Stimulated activated CD4-positive, alpha-beta T cell treated with anti-CD3 and anti-CD28 coated beads, Interleukin-15, amount 100 ng/mL, for 1 hour (primary cell): Measurements from ENCODE around the gene FBXO24.
"Not testable (repeated sequence)": the region's sequence is repeated elsewhere in the genome, so short reads cannot be mapped to it uniquely, and the experiment has no call there.

Source experiments
- DNase-seq, 2 donors: peaks; one replicate each; pipeline ENCODE4 v3.0.0-alpha.2; 2020; ENCODE audit warnings: low read depth in 1 of 2, low spot score in 1 of 2

Gene FBXO24, protein sequence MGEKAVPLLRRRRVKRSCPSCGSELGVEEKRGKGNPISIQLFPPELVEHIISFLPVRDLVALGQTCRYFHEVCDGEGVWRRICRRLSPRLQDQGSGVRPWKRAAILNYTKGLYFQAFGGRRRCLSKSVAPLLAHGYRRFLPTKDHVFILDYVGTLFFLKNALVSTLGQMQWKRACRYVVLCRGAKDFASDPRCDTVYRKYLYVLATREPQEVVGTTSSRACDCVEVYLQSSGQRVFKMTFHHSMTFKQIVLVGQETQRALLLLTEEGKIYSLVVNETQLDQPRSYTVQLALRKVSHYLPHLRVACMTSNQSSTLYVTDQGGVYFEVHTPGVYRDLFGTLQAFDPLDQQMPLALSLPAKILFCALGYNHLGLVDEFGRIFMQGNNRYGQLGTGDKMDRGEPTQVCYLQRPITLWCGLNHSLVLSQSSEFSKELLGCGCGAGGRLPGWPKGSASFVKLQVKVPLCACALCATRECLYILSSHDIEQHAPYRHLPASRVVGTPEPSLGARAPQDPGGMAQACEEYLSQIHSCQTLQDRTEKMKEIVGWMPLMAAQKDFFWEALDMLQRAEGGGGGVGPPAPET

GRCh38 chr7:100586266-100587025 lies at the start of gene FBXO24:
Gene FBXO24 (plus strand): TSS chr7:100586328. CDS start chr7:100586626, 298 bp downstream.
- DNase-seq, result peak; percentile 96 to 98

GRCh38 chr7:100536695-100537094 lies 49.4 kb upstream of the FBXO24 start:
- not testable (repeated sequence) for DNase-seq

- no peak for DNase-seq
These were observed 47.8 kb upstream of the FBXO24 start for GRCh38 chr7:100538348-100538653.

DNA sequence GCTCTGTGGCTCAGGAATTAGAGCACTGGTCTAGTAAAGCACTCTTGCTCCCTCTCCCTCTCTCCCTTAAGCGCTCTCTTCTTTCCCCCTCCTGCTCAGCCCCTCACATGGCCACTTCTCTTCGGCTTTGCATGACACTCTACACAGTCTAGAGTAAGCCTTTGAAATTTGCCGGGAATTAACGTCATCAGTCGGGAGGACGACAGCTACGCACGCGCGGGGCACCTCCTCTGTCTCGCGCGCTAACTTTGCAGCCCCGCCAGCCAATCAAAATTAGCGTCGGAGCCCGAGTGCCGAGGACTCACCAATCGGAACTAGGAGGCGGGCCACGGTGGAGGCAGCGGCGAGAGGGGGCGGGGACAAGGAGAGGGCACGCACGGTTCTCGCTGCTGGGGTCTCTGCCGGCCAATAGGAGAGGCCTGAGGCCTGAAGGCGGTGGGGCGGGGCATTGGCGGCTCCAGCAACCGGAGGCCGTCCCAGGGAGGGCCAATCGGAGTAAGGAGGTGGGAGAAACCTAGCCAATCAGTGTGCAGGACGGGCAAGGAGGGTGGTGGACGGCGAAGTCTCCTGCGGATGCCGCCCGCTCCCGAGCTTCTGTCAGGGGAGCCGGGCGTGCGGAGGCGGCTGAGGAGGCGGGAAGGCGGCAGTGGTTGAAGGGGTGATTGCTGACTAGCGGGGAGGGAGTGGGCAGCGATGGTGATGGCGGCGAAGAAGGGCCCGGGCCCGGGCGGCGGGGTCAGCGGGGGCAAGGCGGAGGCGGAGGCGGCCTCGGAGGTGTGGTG lies 47.3 kb upstream of the FBXO24 start, which contains the start of gene AGFG2:
Gene AGFG2, plus strand, starts transcription at position 550 of the 782 bp plus-strand sequence. Its CDS starts 144 bp downstream, at position 694.
- DNase-seq, result peak; percentile 100

- no peak for DNase-seq
These were observed 46.6 kb upstream of the FBXO24 start for GRCh38 chr7:100539436-100540006.

DNA sequence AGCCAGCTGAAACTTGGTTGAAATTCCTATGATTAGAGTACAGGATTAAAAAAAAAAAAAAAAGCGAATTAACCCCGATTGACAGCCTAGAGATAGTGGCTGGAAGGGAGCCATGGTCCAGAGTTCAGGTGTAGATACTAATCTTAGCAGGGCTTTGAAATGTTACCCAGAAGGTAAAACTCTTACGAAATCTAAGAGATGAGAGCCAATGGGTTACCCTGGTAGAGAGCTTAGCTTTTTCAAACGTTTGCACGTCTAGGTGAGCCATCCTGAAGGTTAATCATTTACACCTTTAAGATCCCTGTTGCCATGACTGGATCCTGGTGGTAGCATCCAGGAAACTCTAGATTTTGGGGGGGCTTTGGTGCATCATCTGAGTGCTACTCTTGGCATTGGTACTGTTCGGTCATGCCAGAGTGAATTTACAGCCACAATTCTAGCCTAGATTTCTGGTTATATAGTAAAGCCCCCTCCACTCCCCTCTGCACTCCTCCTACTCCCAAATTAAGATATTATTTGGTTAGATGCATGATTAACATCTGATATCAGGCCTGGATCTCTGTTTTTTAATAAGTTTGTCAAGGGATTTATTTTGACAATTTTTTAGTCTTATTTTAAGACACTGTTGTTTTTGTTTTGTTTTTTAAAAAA lies 45.9 kb upstream of the FBXO24 start:
- no peak for DNase-seq

DNA sequence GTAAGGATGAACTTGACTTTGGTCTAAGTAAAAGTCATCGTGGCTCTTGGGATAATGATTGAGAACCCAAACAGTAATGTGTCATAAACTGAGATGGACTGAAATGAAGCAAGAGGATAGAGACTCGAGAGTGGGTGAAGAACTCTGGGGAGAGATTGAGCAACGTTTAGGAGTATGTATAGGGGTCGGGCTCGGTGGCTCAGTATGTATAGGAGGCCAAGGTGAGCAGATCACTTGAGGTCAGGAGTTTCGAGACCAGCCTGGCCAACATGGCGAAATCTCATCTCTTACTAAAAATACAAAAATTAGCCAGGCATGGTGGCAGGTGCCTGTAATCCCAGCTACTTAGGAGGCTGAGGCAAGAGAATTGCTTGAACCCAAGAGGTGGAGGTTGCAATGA lies 44.8 kb upstream of the FBXO24 start:
- not testable (repeated sequence) for DNase-seq

DNA sequence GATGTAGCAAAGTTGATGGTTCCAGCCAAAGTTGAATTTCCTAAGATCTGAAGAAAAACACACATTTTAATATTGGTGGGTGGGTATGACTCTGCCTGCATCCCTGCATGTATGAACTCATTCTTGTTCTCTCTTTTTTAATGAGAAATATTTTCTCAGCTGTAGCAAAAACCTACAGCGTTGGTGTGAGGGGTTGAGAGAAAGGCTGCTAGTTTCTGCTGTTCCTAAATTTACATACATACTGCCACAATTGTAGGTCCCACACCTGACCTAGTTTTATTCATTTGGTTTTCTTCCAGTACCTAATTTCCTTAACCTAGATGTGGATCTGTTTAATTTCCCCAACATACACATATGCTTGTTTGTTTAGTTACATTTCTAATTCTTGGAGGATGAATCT lies 42.5 kb upstream of the FBXO24 start:
- no peak for DNase-seq

- no peak for DNase-seq
These were observed 41.7 kb upstream of the FBXO24 start for GRCh38 chr7:100544386-100544785.

DNA sequence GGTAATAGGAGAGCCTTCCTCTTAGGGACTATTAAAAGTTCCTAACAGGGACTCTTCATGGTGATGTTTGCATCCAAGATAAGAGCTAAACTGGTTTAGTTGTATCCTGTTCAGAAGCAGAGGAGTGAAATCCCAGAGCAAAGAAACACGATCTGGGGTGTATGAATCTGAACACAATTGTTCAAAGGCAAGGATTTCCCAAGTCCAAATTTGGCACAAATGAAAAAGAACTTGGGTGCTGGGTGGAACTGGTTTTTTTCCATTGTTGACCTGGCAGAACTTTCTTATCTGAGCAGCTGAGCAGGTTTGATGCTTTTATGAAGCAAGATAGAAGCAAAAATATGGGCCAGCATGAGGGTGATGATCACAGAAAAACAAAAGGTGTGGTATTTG lies 41.2 kb upstream of the FBXO24 start:
- DNase-seq, result no peak

GRCh38 chr7:100545360-100546128 lies 40.6 kb upstream of the FBXO24 start:
- DNase-seq, result no peak

GRCh38 chr7:100546129-100546925 lies 39.8 kb upstream of the FBXO24 start:
- DNase-seq, result no peak

DNA sequence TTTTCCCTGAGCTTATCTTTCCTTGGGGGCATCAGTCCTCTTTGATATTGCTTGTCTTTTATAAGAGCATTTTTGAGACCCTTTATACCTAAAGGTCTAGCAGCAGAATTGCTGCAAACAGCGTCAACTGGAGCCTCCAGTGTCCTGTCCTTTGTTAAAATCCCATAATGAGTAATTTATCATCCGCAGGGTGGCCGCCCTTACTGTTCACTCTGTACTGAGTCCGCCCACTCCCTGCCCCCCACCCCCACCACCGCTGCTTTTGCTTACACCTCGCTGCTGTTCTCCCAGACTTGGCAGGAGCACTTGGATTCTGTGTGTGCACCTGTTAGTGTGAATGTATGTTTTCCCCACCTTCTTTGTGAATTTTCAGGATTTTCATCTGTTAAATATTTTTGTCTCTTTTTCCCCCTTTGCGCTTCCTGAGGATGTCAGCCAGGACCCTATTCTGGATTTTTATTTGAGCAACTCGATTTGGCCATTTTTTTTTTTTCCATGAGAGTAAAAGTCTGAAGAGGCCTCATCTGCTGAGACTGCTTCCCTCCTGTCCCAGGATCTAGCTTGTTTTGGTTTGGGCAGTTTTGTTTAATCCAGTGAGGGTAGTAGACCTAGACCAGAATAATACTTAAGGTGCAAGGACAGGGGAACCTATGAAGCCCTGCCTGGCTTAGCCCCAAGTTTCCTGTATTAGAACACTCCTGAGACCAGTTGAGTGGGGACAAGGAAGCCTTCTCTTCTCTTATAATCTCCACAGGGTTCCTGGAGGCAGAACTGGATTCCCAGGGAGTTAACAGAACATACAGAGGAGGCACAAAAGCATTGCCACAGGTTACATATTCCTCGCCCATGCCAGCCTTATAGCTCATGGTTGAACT lies 39.0 kb upstream of the FBXO24 start:
- DNase-seq, result no peak

- no peak for DNase-seq
These were observed 38.3 kb upstream of the FBXO24 start for GRCh38 chr7:100547872-100548271.

DNA sequence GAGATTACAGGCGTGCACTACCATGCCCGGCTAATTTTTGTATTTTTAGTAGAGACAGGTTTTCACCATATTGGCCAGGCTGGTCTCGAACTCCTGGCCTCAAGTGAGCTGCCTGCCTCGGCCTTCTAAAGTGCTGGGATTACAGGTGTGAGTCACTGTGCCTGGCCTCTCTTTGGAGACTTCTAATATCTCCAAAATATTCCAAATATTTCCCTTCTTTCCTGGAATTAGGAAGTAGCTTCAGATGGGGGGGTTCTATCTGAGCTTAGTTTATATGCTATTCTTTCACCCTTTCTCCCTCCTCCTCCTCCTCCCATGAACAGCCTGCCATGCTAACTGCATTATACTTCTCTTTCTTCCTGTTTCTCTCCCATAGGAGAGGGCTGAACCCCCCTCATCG lies 37.7 kb upstream of the FBXO24 start:
- not testable (repeated sequence) for DNase-seq

DNA sequence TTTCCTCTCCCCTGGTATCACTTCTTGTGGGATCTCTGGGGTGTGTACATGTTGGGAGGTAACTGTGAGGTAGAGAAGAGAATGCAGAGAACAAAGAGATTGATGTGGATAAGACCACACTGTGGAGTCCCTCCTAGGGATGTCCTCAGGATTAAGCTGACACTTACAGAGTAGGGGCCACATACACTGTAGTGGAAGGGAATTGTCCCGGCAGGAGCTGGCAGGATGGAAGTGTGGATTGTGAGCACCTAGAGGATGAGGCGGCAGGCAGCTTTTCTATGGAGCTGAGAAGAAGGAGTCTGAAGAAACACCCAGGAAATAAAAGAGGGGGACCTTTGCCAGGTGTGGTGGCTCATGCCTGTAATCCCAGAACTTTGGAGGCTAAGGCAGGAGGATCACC lies 33.6 kb upstream of the FBXO24 start:
- no peak for DNase-seq

GRCh38 chr7:100553032-100553431 lies 33.1 kb upstream of the FBXO24 start:
- DNase-seq, result no peak

DNA sequence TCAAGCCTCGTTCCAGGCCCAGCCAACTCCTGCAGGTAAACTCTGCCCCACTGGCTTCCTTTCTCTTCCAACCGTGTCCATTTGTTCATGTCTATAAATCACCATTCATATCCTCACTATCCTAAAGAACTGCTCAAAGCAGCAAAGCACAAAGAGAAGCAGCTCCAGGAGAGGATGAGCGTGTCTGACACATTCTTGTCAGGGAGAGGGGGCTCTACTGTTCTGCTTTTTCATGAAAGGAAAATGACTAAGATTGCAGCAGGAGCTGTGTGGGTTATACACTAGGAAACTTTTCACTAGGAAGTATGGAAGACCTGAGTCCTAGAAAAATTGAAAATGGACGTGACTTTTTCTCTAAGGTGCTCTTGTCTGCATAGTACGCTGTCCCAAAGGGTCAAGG lies 30.4 kb upstream of the FBXO24 start:
- no peak for DNase-seq
